HG03103 (cell line): Measurements from ENCODE around the gene ANKRD60.

Source experiments
- ATAC-seq: cut with Tn5 transposase; IDR thresholded peaks from one replicate; pipeline ENCODE4 v1.9.1; 2021; ENCODE audit warnings: low read depth; ENCODE audit not compliant: unreplicated experiment

The ANKRD60 gene

GRCh38 chr20:58228484-58229197 lies at the start of gene ANKRD60:
Gene ANKRD60, minus strand, starts transcription at chr20:58228653. Its CDS starts 0 bp downstream, at chr20:58228653.
- ATAC-seq, result no peak

- no peak for ATAC-seq
These were observed 49.4 kb upstream of the ANKRD60 start for GRCh38 chr20:58277578-58278472.

GRCh38 chr20:58277107-58277506 lies 48.7 kb upstream of the ANKRD60 start:
- ATAC-seq, result no peak

- ATAC-seq, result no peak
These were observed 45.9 kb upstream of the ANKRD60 start for GRCh38 chr20:58274384-58274783.

GRCh38 chr20:58271606-58272351 lies 43.3 kb upstream of the ANKRD60 start:
- no peak for ATAC-seq

- no peak for ATAC-seq
These were observed 40.6 kb upstream of the ANKRD60 start for GRCh38 chr20:58268936-58269619.

- ATAC-seq, result no peak
These were observed 40.0 kb upstream of the ANKRD60 start for GRCh38 chr20:58268421-58268821.

GRCh38 chr20:58267389-58268215 lies 39.1 kb upstream of the ANKRD60 start:
- no peak for ATAC-seq

- ATAC-seq, result no peak
These were observed 35.8 kb upstream of the ANKRD60 start for GRCh38 chr20:58264271-58264670.

- ATAC-seq, result no peak
These were observed 33.2 kb upstream of the ANKRD60 start for GRCh38 chr20:58261660-58262059.

- ATAC-seq, result no peak
These were observed 31.6 kb upstream of the ANKRD60 start for GRCh38 chr20:58260006-58260405.

GRCh38 chr20:58256842-58257241 lies 28.4 kb upstream of the ANKRD60 start:
- ATAC-seq, result no peak

GRCh38 chr20:58256307-58256706 lies 27.9 kb upstream of the ANKRD60 start:
- no peak for ATAC-seq

- no peak for ATAC-seq
These were observed 26.4 kb upstream of the ANKRD60 start for GRCh38 chr20:58254890-58255289.

- ATAC-seq, result no peak
These were observed 23.6 kb upstream of the ANKRD60 start for GRCh38 chr20:58251979-58252591.

GRCh38 chr20:58251348-58251978 lies 23.0 kb upstream of the ANKRD60 start:
- ATAC-seq, result no peak

- ATAC-seq, result no peak
These were observed 17.9 kb upstream of the ANKRD60 start for GRCh38 chr20:58246346-58246745.

GRCh38 chr20:58245931-58246330 lies 17.5 kb upstream of the ANKRD60 start:
- no peak for ATAC-seq
